HG03469 (cell line): ENCODE measurements around the gene PEAR1.

Source experiments
- ATAC-seq: cut with Tn5 transposase; IDR thresholded peaks from one replicate; pipeline ENCODE4 v1.9.1; 2021; ENCODE audit warnings: mild to moderate bottlenecking, moderate library complexity, moderate number of reproducible peaks; ENCODE audit not compliant: unreplicated experiment

PEAR1 gene

DNA sequence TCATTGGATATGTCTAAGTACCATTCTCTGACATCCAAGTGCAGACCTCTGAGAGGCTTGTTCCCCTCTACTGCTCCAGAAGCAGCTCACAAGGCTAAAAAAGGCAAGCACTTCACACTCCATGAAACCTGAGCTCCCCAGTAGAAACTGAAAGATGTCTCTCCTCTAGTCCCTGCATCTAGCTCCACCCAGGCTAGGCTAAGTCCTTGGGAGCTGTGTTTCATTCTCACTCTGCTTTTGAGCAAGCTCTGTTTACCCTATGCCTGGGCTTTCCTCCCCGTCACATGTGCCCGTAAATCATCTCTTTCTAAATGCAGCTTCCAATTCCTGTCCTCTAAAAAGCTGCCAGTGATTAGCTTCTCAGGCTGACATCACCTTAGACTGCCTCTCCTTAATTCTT lies 65.9 kb downstream of the PEAR1 start:
- no peak for ATAC-seq

DNA sequence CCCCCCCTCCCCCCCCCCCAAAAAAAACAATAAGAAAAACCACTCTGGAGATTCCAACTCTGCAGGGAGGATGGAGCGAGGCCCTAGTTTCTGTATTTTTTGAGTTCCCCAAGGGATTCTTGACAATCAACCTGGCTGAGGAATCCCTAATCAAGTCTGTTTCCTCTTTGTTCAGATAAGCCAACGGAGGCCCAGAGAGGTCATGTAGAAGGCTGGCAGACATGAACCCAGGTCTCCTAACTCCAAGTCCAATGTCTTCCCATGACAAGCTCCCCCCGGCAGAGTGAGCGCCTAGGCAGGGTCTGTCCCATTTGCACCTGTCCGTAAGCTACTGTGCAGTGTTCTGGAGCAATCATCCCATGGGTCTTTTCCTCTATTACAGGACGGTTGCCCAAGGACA lies 66.4 kb downstream of the PEAR1 start:
- no peak for ATAC-seq

DNA sequence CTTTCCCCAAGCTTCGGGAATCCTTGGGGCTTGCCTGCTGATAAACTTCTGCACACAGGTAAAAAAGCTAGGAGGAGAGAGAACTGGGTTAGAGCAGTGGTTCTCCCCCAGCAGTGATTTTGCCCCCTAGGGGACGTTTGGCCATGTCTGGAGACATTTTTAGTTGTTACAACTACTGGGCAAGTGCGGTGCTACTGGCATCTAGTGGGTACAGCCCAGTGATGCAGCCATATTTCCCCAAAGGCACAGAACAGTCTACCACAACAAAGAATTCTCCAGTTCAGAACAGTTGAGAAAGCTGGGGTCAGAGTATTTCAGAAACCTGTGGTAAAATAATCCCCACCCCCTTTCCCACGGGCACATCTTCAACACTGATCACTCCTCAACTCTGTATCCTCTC lies 68.2 kb downstream of the PEAR1 start:
- ATAC-seq = no peak

DNA sequence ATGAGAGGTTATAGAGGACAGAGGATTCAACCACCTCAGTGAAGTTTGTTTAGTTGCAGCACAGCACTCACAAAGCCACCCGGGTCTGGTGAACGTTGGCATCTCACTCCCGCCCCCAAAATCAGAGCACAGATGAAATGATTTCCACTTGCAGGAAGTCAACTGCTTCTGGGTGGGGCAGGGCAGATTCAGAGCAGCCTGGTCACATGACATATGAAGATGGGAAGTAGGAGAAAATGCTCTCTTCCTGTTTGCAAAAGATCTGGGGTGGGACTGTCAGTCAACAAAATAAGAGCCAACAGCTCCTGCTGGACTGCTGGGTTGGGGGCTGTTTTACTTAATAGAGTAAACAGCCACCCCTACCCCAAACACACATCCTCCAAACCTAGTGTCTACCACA lies 70.1 kb downstream of the PEAR1 start:
- no peak for ATAC-seq

DNA sequence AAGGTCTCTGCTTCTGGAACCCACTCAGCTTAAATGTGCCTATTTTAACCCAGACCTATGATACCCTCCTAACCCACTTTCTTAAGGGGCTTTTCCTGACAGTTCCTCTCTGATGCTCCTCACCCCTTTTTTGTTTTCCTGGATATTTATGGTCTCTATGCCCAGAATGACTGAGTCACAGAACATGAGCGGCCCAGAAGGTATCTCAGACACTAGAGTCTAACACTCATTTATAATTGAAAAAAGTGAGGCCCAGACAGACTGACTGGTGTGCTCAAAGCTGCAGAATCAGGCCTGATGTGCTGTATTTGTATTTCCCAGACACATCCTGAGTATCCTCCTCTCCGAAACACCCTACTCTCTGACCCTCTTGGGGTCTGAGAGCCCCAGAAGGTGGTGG lies 70.9 kb downstream of the PEAR1 start:
- ATAC-seq = no peak
